Endothelial cell of umbilical vein (primary cell): ENCODE data around the gene PUM2. TPM values are rescaled to one million over a fixed set of nuclear protein-coding genes. Genes with fewer than 3 reads are reported as not detected.

Source experiments
- BruUV-seq: library from RNA; stranded (reverse); fragments of 400-500 nt; replicated peaks from 2 replicates; lab custom pipeline; 2021; lab: Mats Ljungman, UMichigan
- CTCF ChIA-PET: fragments of 300-600, 350-600 bp; sonication (Branson Sonifier 250); formaldehyde crosslinking; loops from one replicate; lab custom pipeline; 2021; ENCODE audit warnings: antibody characterized with exemption, inconsistent platforms; lab: Charles Lee
- POLR2A ChIA-PET: fragments of 300-600, 350-600 bp; sonication (Branson Sonifier 250); formaldehyde crosslinking; loops from one replicate; lab custom pipeline; 2021; ENCODE audit warnings: antibody characterized with exemption, inconsistent platforms; lab: Charles Lee
- DNase-seq: peaks from one replicate; pipeline ENCODE4 v3.0.0-alpha.2; 2011; ENCODE audit warnings: low read depth, low spot score
- FAIRE-seq: peaks from 2 replicates; lab custom pipeline; 2011; peaks lifted over from hg19 to GRCh38; lab: Jason Lieb, UNC
- H2AFZ ChIP-seq: 2 replicates; pipeline ENCODE4 v1.6.0; 2012; ENCODE audit warnings: low read depth, low read length, control low read depth, inconsistent platforms
- H3K27ac ChIP-seq: 2 replicates; pipeline ENCODE4 v1.5.1; 2011; ENCODE audit warnings: low read depth, mild to moderate bottlenecking, control low read depth, low read length, moderate library complexity; ENCODE audit not compliant: insufficient read depth
- H3K27me3 ChIP-seq, 2 experiments: 2 replicates each; pipeline versions ENCODE4 v1.6.0 to v1.6.1; 2011; ENCODE audit warnings: low read length in 2 of 2, mixed read lengths in 1 of 2; ENCODE audit not compliant: control insufficient read depth in 2 of 2, insufficient read depth in 2 of 2
- H3K36me3 ChIP-seq, 2 experiments: 2 replicates in 1 of 2; 3 replicates in 1 of 2; pipeline ENCODE4 v1.5.1; 2011; ENCODE audit warnings: low read length in 2 of 2, mild to moderate bottlenecking in 1 of 2, moderate library complexity in 1 of 2; ENCODE audit not compliant: control insufficient read depth in 2 of 2, insufficient read depth in 2 of 2; ENCODE audit errors: extremely low read depth in 1 of 2
- H3K4me1 ChIP-seq: 3 replicates; pipeline ENCODE4 v1.5.1; 2011; ENCODE audit warnings: mild to moderate bottlenecking, low read length; ENCODE audit not compliant: control insufficient read depth, insufficient read depth; ENCODE audit errors: extremely low read depth
- H3K4me2 ChIP-seq: 2 replicates; pipeline ENCODE4 v1.6.1; 2011; ENCODE audit warnings: low read length, control low read depth, mixed read lengths; ENCODE audit not compliant: insufficient read depth
- H3K4me3 ChIP-seq, 3 experiments: fragments of 200-600 bp in 1 of 3; sonication (generic), shearing (Covaris generic) in 1 of 3; replicated peaks in 1 of 3; 2 replicates each; pipeline ENCODE4 v1.5.1; 2011 to 2016; ENCODE audit warnings: control low read depth in 3 of 3, low read length in 3 of 3, mild to moderate bottlenecking in 2 of 3, inconsistent platforms in 1 of 3, low read depth in 1 of 3, moderate library complexity in 1 of 3; ENCODE audit not compliant: insufficient read depth in 1 of 3
- H3K79me2 ChIP-seq: 2 replicates; pipeline ENCODE4 v1.6.0; 2012; ENCODE audit warnings: low read length, inconsistent platforms; ENCODE audit not compliant: control insufficient read depth, insufficient read depth
- H3K9ac ChIP-seq: replicated peaks from 2 replicates; pipeline ENCODE3; 2011; ENCODE audit warnings: low read length, control low read depth; ENCODE audit not compliant: insufficient read depth; ENCODE audit errors: extremely low read depth
- H3K9me1 ChIP-seq: replicated peaks from 3 replicates; pipeline ENCODE4 v1.6.0; 2011; ENCODE audit warnings: mild to moderate bottlenecking, low read length; ENCODE audit not compliant: control insufficient read depth, insufficient read depth; ENCODE audit errors: extremely low read depth
- H3K9me3 ChIP-seq: replicated peaks from 2 replicates; pipeline ENCODE4 v1.5.1; 2012; ENCODE audit warnings: low read length, inconsistent platforms; ENCODE audit not compliant: control insufficient read depth, insufficient read depth
- H4K20me1 ChIP-seq: replicated peaks from 2 replicates; pipeline ENCODE3; 2011; ENCODE audit warnings: mild to moderate bottlenecking, low read length; ENCODE audit not compliant: control insufficient read depth, insufficient read depth; ENCODE audit errors: extremely low read depth
- CTCF ChIP-seq, 2 donors: IDR thresholded peaks; 1 replicate in 1 of 2; 2 replicates in 1 of 2; pipeline ENCODE4 v1.5.1; 2011; ENCODE audit warnings: low read length in 2 of 2, mild to moderate bottlenecking in 2 of 2, moderate library complexity in 2 of 2, control low read depth in 1 of 2, inconsistent platforms in 1 of 2, low read depth in 1 of 2; ENCODE audit not compliant: insufficient read depth in 1 of 2; ENCODE audit errors: extremely low read depth in 1 of 2
- EZH2 ChIP-seq: IDR thresholded peaks from 2 replicates; pipeline ENCODE4 v1.6.1; 2012; ENCODE audit warnings: borderline replicate concordance, low read depth, mild to moderate bottlenecking, moderate library complexity, low read length, inconsistent platforms; ENCODE audit not compliant: severe bottlenecking
- FOS ChIP-seq: IDR thresholded peaks from 2 replicates; pipeline ENCODE4 v1.6.1; 2011; ENCODE audit warnings: mild to moderate bottlenecking, low read length, moderate library complexity, borderline replicate concordance; ENCODE audit not compliant: insufficient read depth
- GATA2 ChIP-seq: IDR thresholded peaks from 2 replicates; pipeline ENCODE4 v1.7.0; 2011; ENCODE audit warnings: low read depth, mild to moderate bottlenecking, moderate library complexity, mixed read lengths, low read length; ENCODE audit not compliant: insufficient read length, insufficient read depth
- JUN ChIP-seq: IDR thresholded peaks from 2 replicates; pipeline ENCODE4 v1.6.1; 2011; ENCODE audit warnings: borderline replicate concordance, low read depth; ENCODE audit not compliant: insufficient read length, insufficient read depth
- MAX ChIP-seq: IDR thresholded peaks from 2 replicates; pipeline ENCODE4 v1.6.1; 2011; ENCODE audit not compliant: insufficient read depth, insufficient read length
- MYC ChIP-seq: IDR thresholded peaks from one replicate; pipeline ENCODE4 v1.6.1; 2011; ENCODE audit warnings: mild to moderate bottlenecking, low read depth, low read length
- POLR2A ChIP-seq: IDR thresholded peaks from 2 replicates; pipeline ENCODE4 v1.6.1; 2012; ENCODE audit warnings: low read depth, mild to moderate bottlenecking, control low read depth, low read length
- POLR2AphosphoS5 ChIP-seq: IDR thresholded peaks from 2 replicates; pipeline ENCODE4 v1.6.1; 2012; ENCODE audit warnings: low read depth, mild to moderate bottlenecking, control low read depth, low read length, moderate library complexity; ENCODE audit not compliant: insufficient read depth
- dilution Hi-C: fragments of 300-500 bp; cut with MboI; formaldehyde crosslinking; loops from one replicate; pipeline ENCODE4 v1.15.0; 2019; ENCODE audit warnings: low sequenced_read_pairs; ENCODE audit not compliant: extremely low pct_ligation_motif_present
- intact Hi-C: fragments of 100-400 bp; cut with micrococcal nuclease; formaldehyde crosslinking; loops from one replicate; pipeline ENCODE4 v1.10.0; 2022
- polyA plus RNA-seq, 4 experiments: library from polyadenylated mRNA; depleted of rRNA in 3 of 4; stranded (reverse) in 3 of 4; unstranded in 1 of 4; fragments of >200 nt; gene quantifications; 2 replicates each; pipeline versions ENCODE4 v1.2.1 to v1.2.3, GENCODE V29; 2011 to 2012; ENCODE audit warnings: missing spikeins in 1 of 4
- total RNA-seq: library from RNA; stranded (reverse); gene quantifications from 2 replicates; pipeline ENCODE4 v1.2.3, GENCODE V29; 2021

Gene PUM2
- total and polyA plus RNA-seq, 2 donors (not counting 3 experiments of a cell fraction or from before 2014, with no cell fraction given), result 32.9 to 83.7 TPM

GRCh38 chr2:20215183-20216040 lies 135.2 kb downstream of the PUM2 start:
- Histone ChIP-seq H2AFZ (no peak overlapping the region), H3K4me1 (peaks cover 6% of the 10 kb centered on the region), H3K9me1 (no peaks in the 10 kb centered on the region), H3K79me2 (no peaks in the 10 kb centered on the region), H3K27ac (no peak overlapping the region), H3K27me3 (no peaks in the 10 kb centered on the region), H3K9me3 (no peaks in the 10 kb centered on the region), H4K20me1 (no peaks in the 10 kb centered on the region), H3K9ac (no peak overlapping the region), H3K4me3 (no peak overlapping the region), H3K36me3 (no peaks in the 10 kb centered on the region), H3K4me2 (no peak overlapping the region)
- DNase-seq, result no peak
- BruUV-seq, result no TSS peak
- dilution Hi-C loops (no loop called here), intact Hi-C loops (no loop called here)
- TF ChIP-seq POLR2A (no peak), GATA2 (no peak), EZH2 (no peak), CTCF (IDR thresholded peaks at IDR 0.05; ENCODE audit: extremely low read depth in 1 of 2, insufficient read depth in 1 of 2, low read depth in 1 of 2, low read length in 2 of 2) (no peak), MYC (no peak), MAX (no peak), POLR2AphosphoS5 (no peak), FOS (no peak), JUN (no peak)
- ChIA-PET POLR2A (no interaction called here), CTCF (interaction anchor here (1.2 to 2.1 kb wide), 4 partner anchors 8 to 80 kb away, joined by 3 to 8 read pairs (median 4); partner anchors contain the start of gene SDC1)
- FAIRE-seq, result no peak
